H9 (cell line): ENCODE data around the gene KIF26B. TPM values are rescaled to one million over a fixed set of nuclear protein-coding genes. Genes with fewer than 3 reads are reported as not detected.

Source experiments
- DNase-seq: peaks from one replicate; pipeline ENCODE4 v3.0.0-alpha.2; 2017
- H2AFZ ChIP-seq: one replicate; pipeline ENCODE4 v1.6.1; 2013; ENCODE audit warnings: mild to moderate bottlenecking, low read length, control low read depth, moderate library complexity
- H2AK5ac ChIP-seq: 2 replicates; pipeline ENCODE4 v1.6.1; 2013; ENCODE audit warnings: low read length, control low read depth, mixed read lengths; ENCODE audit not compliant: insufficient read length
- H2BK120ac ChIP-seq: one replicate; pipeline ENCODE4 v1.6.1; 2013; ENCODE audit warnings: low read depth, mild to moderate bottlenecking, low read length, control low read depth, inconsistent platforms; ENCODE audit not compliant: poor library complexity, severe bottlenecking
- H2BK12ac ChIP-seq: 2 replicates; pipeline ENCODE4 v1.6.1; 2013; ENCODE audit warnings: low read length, control low read depth, mixed read lengths, low read depth; ENCODE audit not compliant: insufficient read length
- H2BK15ac ChIP-seq: 2 replicates; pipeline ENCODE4 v1.6.1; 2013; ENCODE audit warnings: low read depth, low read length, control low read depth
- H2BK20ac ChIP-seq: one replicate; pipeline ENCODE4 v1.6.1; 2013; ENCODE audit warnings: low read depth, mild to moderate bottlenecking, low read length, control low read depth, inconsistent platforms; ENCODE audit not compliant: poor library complexity, severe bottlenecking
- H2BK5ac ChIP-seq: 2 replicates; pipeline ENCODE4 v1.6.1; 2013; ENCODE audit warnings: low read length, control low read depth, mixed read lengths; ENCODE audit not compliant: insufficient read length
- H3K14ac ChIP-seq: 2 replicates; pipeline ENCODE4 v1.6.1; 2013; ENCODE audit warnings: low read length, control low read depth; ENCODE audit not compliant: insufficient read depth
- H3K18ac ChIP-seq: 2 replicates; pipeline ENCODE4 v1.6.1; 2013; ENCODE audit warnings: low read depth, mild to moderate bottlenecking, mixed read lengths, low read length, control low read depth; ENCODE audit not compliant: insufficient read length
- H3K23ac ChIP-seq: 2 replicates; pipeline ENCODE4 v1.6.1; 2013; ENCODE audit warnings: low read length, control low read depth, mixed read lengths, low read depth; ENCODE audit not compliant: insufficient read length
- H3K23me2 ChIP-seq: 2 replicates; pipeline ENCODE4 v1.6.1; 2013; ENCODE audit warnings: low read depth, mild to moderate bottlenecking, mixed read lengths, low read length, control low read depth; ENCODE audit not compliant: insufficient read length, poor library complexity, severe bottlenecking
- H3K27ac ChIP-seq: 2 replicates; pipeline ENCODE4 v1.5.1; 2013; ENCODE audit warnings: low read length, control low read depth, mixed read lengths, low read depth; ENCODE audit not compliant: insufficient read length
- H3K27me3 ChIP-seq: 2 replicates; pipeline ENCODE4 v1.6.1; 2013; ENCODE audit warnings: low read length, control low read depth, inconsistent platforms; ENCODE audit not compliant: insufficient read depth
- H3K4ac ChIP-seq: 2 replicates; pipeline ENCODE4 v1.6.1; 2013; ENCODE audit warnings: low read depth, mild to moderate bottlenecking, control low read depth, inconsistent platforms, low read length, moderate library complexity
- H3K4me1 ChIP-seq: 2 replicates; pipeline ENCODE4 v1.6.1; 2013; ENCODE audit warnings: low read length, control low read depth, inconsistent platforms; ENCODE audit not compliant: insufficient read depth
- H3K4me2 ChIP-seq: 2 replicates; pipeline ENCODE4 v1.6.1; 2013; ENCODE audit warnings: low read length, control low read depth, mixed read lengths; ENCODE audit not compliant: insufficient read length, insufficient read depth
- H3K56ac ChIP-seq: 2 replicates; pipeline ENCODE4 v1.6.1; 2013; ENCODE audit warnings: low read depth, mild to moderate bottlenecking, mixed read lengths, low read length, control low read depth; ENCODE audit not compliant: insufficient read length
- H3K79me1 ChIP-seq: 2 replicates; pipeline ENCODE4 v1.6.1; 2013; ENCODE audit warnings: low read depth, mild to moderate bottlenecking, moderate library complexity, low read length, control low read depth, inconsistent platforms; ENCODE audit not compliant: insufficient read depth, poor library complexity, severe bottlenecking
- H3K79me2 ChIP-seq: 2 replicates; pipeline ENCODE4 v1.6.1; 2013; ENCODE audit warnings: low read length, control low read depth, inconsistent platforms; ENCODE audit not compliant: insufficient read depth
- H3K9ac ChIP-seq: 2 replicates; pipeline ENCODE4 v1.6.1; 2013; ENCODE audit warnings: low read length, control low read depth, mixed read lengths; ENCODE audit not compliant: insufficient read length; ENCODE audit errors: extremely low read depth
- H3K9me3 ChIP-seq: one replicate; pipeline ENCODE4 v1.6.1; 2013; ENCODE audit warnings: low read depth, low read length, inconsistent platforms; ENCODE audit not compliant: control insufficient read depth
- H3T11ph ChIP-seq: one replicate; pipeline ENCODE4 v1.6.1; 2013; ENCODE audit warnings: mild to moderate bottlenecking, low read length, control low read depth, inconsistent platforms
- H4K20me1 ChIP-seq: one replicate; pipeline ENCODE4 v1.6.1; 2013; ENCODE audit not compliant: control insufficient read depth, insufficient read length, insufficient read depth
- H4K5ac ChIP-seq: 2 replicates; pipeline ENCODE4 v1.6.1; 2013; ENCODE audit warnings: low read depth, mild to moderate bottlenecking, mixed read lengths, low read length, control low read depth; ENCODE audit not compliant: insufficient read length
- H4K8ac ChIP-seq: replicated peaks from 2 replicates; pipeline ENCODE4 v1.6.1; 2013; ENCODE audit warnings: low read length, control low read depth, mixed read lengths, low read depth; ENCODE audit not compliant: insufficient read length
- H4K91ac ChIP-seq: 2 replicates; pipeline ENCODE4 v1.6.1; 2013; ENCODE audit warnings: low read depth, mild to moderate bottlenecking, moderate library complexity, mixed read lengths, low read length, control low read depth; ENCODE audit not compliant: insufficient read length
- H3K27ac Mint-ChIP-seq, 3 experiments: 2 replicates in 2 of 3; 3 replicates in 1 of 3; pipeline ENCODE4 v1.8.0; 2020 to 2021; ENCODE audit warnings: mixed read lengths in 3 of 3, mild to moderate bottlenecking in 1 of 3, moderate library complexity in 1 of 3
- H3K27me3 Mint-ChIP-seq: 2 replicates; pipeline ENCODE4 v1.8.0; 2021; ENCODE audit warnings: low read depth, mild to moderate bottlenecking, moderate library complexity, mixed read lengths
- H3K36me3 Mint-ChIP-seq, 3 experiments: 2 replicates in 2 of 3; 3 replicates in 1 of 3; pipeline ENCODE4 v1.8.0; 2020 to 2021; ENCODE audit warnings: low read depth in 3 of 3, mixed read lengths in 3 of 3; ENCODE audit not compliant: insufficient read depth in 1 of 3
- H3K4me1 Mint-ChIP-seq, 2 experiments: 2 replicates each; pipeline ENCODE4 v1.8.0; 2020; ENCODE audit warnings: mixed read lengths in 2 of 2
- H3K4me3 Mint-ChIP-seq, 2 experiments: 2 replicates in 1 of 2; 3 replicates in 1 of 2; pipeline ENCODE4 v1.8.0; 2020 to 2021; ENCODE audit warnings: mild to moderate bottlenecking in 2 of 2, mixed read lengths in 2 of 2, moderate library complexity in 1 of 2
- H3K9me3 Mint-ChIP-seq, 2 experiments: 2 replicates in 1 of 2; 3 replicates in 1 of 2; pipeline ENCODE4 v1.8.0; 2020; ENCODE audit warnings: mild to moderate bottlenecking in 2 of 2, mixed read lengths in 2 of 2, moderate library complexity in 1 of 2
- CTCF ChIP-seq: fragments of 200-600 bp; sonication (generic); conservative IDR thresholded peaks from 3 replicates; pipeline ENCODE4 v1.8.0; 2021; ENCODE audit warnings: antibody characterized with exemption, mild to moderate bottlenecking
- total RNA-seq: library from RNA; stranded (reverse); gene quantifications from 2 replicates; pipeline ENCODE4 v1.2.1, GENCODE V29; 2021

The KIF26B gene
- total RNA-seq, 1 experiment from 2014 or later = 0.13 TPM

DNA sequence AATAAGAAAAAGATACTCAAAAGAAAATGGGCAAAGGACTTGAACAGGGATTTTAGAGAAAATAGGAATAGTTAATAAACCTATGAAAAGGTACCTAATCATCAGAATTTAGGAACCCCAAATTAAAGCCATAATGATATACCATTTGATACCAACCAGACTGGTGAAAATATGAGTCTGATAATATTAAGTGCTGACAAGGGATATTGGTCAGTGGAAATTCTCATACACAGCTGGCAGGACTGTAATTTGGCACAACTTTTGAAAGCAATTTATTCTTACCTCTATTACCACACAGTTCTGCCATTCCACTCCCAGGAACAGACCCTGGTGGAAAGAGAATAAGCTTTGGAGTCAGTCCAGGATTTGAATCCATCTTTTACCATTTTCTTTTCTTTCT is 111.3 kb downstream of the KIF26B start:
- Mint-ChIP-seq H3K4me1 (peaks cover 19 to 28% of the 10 kb centered on the region in 2 experiments), H3K36me3 (peaks cover 0 to 5% (median 5%) of the 10 kb centered on the region in 3 experiments; a peak in 3 of 7 replicates), H3K4me3 (no peak overlapping the region), H3K27ac (no peak overlapping the region), H3K9me3 (peaks cover 7% of the 10 kb centered on the region in 2 experiments), H3K27me3 (peaks cover 7% of the 10 kb centered on the region; the same call in 1 of the 2 replicates)
- Histone ChIP-seq H3K18ac (no peak overlapping the region), H3K9me3 (no peaks in the 10 kb centered on the region), H4K20me1 (no peaks in the 10 kb centered on the region), H3K23me2 (no peaks in the 10 kb centered on the region), H2BK120ac (no peak overlapping the region), H3K4me1 (no peaks in the 10 kb centered on the region), H3K27me3 (no peaks in the 10 kb centered on the region), H2BK12ac (no peak overlapping the region), H3K27ac (no peak overlapping the region), H3K23ac (no peak overlapping the region), H4K8ac (no peak overlapping the region), H3K4me2 (no peak overlapping the region), H3T11ph (no peak overlapping the region), H3K79me2 (no peaks in the 10 kb centered on the region), H3K56ac (no peak overlapping the region), H3K9ac (no peak overlapping the region), H3K4ac (no peak overlapping the region), H2BK5ac (no peak overlapping the region), H2BK15ac (no peak overlapping the region), H3K79me1 (no peaks in the 10 kb centered on the region), H3K14ac (no peak overlapping the region), H2BK20ac (no peak overlapping the region), H2AK5ac (no peak overlapping the region), H4K91ac (no peak overlapping the region), H2AFZ (no peak overlapping the region), H4K5ac (no peak overlapping the region)
- no peak for TF ChIP-seq CTCF
- no peak for DNase-seq
